Right forelimb (tissue), 1 donor: ENCODE data around the gene PTMS.
A peak's percentile ranks its signal among the peaks of the same experiment; 100 is the strongest.

Source experiments
- DNase-seq: peaks from one replicate; pipeline ENCODE4 v3.0.0-alpha.2; 2018

PTMS gene

GRCh38 chr12:6752921-6753771 lies 13.0 kb upstream of the PTMS start, which contains the start of gene MLF2:
Gene MLF2, minus strand, starts transcription at chr12:6753141. Its CDS starts 807 bp downstream, at chr12:6752334.
- DNase-seq = peak; percentile 99

GRCh38 chr12:6753772-6754356 lies 12.3 kb upstream of the PTMS start:
- DNase-seq = no peak

DNA sequence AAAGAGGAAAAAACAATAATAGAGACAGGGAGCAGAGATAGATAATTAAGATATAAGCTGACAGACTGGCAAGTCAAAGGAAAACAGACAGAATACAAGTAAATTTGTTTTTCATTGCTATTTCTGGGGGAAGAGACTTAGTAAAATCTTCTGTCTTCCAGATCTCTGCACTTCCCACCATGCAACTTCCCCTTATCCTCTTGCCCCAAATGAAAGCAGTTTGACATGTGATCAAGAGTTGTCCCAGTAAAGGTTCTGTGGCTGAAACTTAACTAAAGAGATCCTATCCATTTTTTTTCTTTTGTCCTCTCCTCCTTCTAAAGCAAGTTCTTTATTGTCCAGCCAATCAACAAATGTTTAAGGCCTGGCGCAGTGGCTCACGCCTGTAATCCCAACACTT lies 11.8 kb upstream of the PTMS start:
- DNase-seq = no peak

GRCh38 chr12:6757028-6757690 lies 9.0 kb upstream of the PTMS start:
- no peak for DNase-seq

GRCh38 chr12:6758506-6759095 lies 7.6 kb upstream of the PTMS start:
- no peak for DNase-seq

DNA sequence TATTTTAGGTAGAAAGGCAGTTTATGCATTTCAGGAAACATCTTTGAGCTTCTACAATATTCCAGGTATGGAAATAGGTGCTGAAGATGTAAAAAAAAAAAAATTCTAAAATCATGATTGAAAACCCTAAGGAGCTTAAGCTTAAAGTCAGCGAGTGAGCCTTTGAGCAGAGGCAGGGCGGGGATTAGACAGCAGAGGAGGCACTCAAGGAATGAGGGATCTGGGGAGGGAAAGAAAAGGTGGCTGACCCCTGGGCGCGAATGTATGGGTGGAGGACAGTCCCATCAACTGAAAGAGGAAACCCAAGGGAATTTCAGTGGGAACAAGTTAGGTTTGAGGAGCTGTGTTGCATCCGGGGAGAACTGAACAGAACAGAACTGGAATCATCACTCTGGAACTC lies 6.4 kb upstream of the PTMS start:
- DNase-seq = no peak

- DNase-seq = no peak
Observed at GRCh38 chr12:6763380-6763779, 2.8 kb upstream of the PTMS start.

DNA sequence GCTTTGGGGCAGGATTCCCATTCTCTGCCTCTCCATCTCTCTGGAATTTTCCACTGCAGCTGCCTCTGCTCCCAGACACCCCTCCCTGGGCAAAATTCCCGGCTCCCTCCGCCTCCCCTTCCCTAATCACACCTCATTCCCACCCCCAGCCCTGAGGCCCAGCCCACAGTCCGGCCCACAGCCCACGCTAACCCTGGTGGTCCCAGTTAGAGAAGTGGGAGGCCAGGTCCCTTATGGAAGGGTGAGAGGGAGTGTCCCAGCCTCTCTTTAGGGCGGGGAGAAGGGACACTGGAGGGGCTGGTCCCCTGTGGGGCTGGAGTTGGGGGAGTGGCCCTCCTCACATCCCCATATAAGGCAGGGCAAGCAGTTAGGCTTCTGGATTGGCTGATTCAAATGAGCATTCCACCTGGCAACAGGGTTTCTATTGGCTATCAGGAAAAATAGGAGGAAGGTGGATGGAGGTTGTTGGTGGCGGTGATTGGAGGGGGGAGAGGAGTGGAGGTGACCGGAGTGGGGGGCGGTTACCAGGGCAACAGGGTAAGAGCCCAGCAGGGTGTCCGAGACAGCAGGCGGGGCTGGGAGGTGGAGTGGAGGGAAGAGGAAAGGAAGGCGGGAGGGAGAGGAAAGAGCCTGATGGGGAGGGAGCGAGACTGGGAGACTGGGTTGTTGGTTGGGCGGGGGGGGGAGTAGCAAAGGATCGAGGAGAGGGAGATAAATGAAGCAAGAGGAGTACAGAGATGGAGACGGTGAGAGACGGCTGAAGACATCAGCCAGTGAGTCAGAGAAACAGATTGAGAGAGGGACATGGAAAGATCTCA lies 1.9 kb upstream of the PTMS start:
- DNase-seq = peak; percentile 97

- no peak for DNase-seq
Observed at GRCh38 chr12:6765048-6765633, 1.0 kb upstream of the PTMS start.

GRCh38 chr12:6766651-6767349 lies 637 bp downstream of the PTMS start:
- peak; percentile 88 for DNase-seq

DNA sequence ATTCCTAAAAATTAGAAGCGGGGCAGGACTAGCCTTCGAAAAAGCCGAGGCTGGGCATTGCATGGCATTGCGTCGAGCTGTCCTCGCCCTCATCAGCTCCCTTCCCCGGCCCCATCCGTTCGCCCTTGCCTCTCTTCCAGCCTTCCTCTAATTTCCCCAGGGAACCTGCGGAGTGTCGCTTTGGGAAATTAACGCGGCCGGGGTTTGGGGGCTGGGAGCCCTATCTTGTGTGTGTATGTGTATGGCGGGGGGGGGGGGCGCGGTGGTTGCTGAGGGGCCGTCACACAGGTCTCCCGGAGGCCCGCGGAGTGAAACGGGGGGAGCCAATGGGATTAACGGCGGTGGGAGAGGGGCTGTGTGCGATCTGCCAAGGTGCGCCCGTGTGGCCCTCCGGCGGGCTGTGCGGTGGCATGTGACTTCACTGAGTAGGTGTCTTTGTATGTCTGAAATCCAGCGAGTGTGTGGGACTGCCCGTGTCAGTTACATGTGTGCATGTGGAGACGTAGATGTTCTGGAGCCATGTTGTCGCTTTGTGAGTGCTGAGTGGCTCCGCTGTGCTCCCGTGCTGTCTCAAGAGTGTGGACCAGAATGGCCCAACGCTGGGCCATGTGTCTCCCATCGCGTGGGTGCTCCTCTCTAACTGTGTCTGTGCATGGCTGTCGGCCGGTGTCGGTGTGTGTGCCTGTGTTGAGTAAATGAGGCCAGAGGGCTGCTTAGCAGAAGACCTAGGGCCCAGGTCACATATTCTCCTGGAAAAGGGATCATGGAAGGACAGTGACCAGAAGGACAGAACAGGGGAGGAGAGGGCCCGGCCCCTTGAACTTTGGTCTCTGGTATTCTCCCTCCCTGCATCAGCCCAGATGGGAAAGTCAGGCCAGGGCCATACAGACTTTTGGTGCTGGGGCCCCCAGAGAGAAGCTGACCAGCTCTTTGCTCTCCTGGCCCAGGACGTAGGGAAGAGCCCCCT lies 1.5 kb downstream of the PTMS start:
- DNase-seq = peak; percentile 60

- no peak for DNase-seq
Observed at GRCh38 chr12:6768437-6768914, 2.3 kb downstream of the PTMS start.

- peak; percentile 74 for DNase-seq
Observed at GRCh38 chr12:6768990-6769389, 2.8 kb downstream of the PTMS start.

- no peak for DNase-seq
Observed at GRCh38 chr12:6769666-6770065, 3.5 kb downstream of the PTMS start.

DNA sequence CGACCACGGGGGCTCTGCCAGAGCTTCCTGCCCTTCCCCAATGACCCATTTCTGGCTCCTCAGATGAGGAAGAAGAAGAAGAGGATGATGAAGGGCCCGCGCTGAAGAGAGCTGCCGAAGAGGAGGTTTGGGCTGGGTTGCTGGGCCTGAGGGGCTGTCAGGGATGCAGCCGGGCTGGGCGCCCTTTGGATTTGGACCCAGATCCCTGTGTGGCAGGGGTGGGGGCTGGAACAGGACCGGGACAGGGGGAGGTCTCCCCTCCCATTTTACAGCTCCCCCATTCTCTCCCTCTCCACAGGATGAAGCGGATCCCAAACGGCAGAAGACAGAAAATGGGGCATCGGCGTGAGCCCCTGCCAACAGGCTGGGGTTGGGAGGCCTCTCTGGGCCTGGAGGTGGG lies 3.9 kb downstream of the PTMS start:
- no peak for DNase-seq

DNA sequence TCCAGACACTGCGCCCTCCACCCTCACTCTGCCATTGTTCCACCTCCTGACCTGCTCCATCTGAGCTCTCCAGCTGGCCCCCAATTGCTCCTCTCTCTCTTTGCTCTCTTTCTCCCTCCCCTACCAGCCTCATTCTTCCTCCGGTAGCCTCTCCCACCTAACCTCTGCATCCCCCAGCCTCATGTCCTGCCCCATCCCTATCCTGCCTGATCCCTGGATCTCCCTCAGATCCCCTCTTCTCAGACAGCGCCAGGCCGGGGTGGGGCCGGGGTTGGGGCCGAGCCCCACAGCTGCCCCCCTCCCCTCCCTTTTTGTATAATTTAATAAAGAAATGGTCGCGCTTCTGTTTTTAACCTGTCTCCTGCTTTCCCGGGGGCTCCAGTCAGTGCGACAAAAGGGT lies 4.4 kb downstream of the PTMS start:
- DNase-seq = no peak

DNA sequence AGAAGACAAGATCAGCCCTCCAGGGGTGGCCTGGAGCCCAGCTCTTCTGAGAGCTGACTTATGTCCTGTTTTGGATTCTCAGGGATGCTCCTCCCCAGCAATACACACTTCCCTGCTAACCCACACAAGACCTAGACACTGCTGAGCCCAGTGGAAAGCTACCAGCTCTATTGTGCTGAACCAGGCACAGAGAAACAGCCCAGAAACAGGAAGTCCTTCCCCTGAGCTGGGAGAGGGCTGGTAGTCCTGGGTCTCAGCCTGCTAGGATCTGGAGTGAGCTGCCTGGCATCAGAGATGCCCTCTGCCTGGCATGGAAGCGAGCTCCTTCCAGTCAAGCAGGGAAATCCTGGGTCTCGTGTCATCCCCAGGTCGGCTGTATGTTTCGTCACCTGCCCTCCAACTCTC lies 4.9 kb downstream of the PTMS start:
- no peak for DNase-seq

DNA sequence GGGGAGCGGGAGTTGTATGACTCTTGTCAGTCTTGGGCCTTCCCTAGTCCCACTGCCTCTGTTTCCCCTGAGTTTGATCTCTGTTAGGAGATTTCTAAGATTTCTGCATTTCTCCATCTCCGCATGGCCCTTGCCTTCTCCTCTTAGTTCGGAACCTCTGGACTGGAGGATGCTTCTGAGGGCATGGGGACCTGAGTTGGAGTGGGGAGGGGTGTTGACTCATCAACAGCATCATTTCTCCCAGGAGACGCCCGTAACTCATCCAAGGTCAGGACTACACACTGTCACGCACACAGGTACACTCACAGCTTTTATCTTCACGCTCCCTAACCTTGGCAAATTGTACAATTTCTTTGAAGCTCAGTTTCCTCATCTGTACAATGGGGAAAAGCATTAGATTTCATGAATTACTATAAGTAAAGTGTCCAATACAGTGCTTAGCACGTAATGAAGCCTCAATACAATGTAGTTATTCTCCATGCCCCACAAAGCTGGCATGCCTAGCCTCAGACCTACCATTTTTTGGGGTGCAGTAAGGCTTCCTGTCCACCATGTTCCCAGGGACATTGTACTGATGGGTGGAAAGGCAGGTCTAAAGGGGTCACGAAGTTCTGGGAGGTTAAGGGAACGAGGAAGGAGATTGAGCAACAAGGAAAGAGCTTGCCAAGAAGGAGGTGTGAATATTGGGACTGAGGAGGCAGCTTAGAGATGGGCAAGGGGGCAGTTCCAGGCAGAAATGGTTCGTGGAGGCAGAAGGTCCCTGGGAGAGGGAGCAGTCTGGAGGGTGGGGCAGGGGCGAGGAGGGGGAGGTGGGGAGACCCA lies 5.6 kb downstream of the PTMS start:
- DNase-seq = no peak

GRCh38 chr12:6772331-6772695 lies 6.2 kb downstream of the PTMS start, which contains the start of gene LAG3:
Gene LAG3, plus strand, starts transcription at chr12:6772520. Its CDS starts 333 bp downstream, at chr12:6772853.
- no peak for DNase-seq
